T-helper 2 cell treated with Interferon-gamma antibody and Interleukin-4, amounts not matched to agents 100 ng/mL and 5 ng/mL, for 36 hours (primary cell): ENCODE measurements around the gene DDR2. TPM values are rescaled to one million over a fixed set of nuclear protein-coding genes. Genes with fewer than 3 reads are reported as not detected.

Experiments
- intact Hi-C: fragments of 100-400 bp; cut with micrococcal nuclease; formaldehyde crosslinking; loops from one replicate; pipeline ENCODE4 v1.15.1; 2023
- total RNA-seq: library from RNA; stranded (reverse); gene quantifications from 2 replicates; pipeline ENCODE4 v1.2.3, GENCODE V29; 2022

Gene DDR2
- total RNA-seq, 1 donor from 2014 or later = 0.11 TPM

- intact Hi-C loops = no loop called here
These were observed 191.7 kb downstream of the DDR2 start for GRCh38 chr1:162823771-162824525.

DNA sequence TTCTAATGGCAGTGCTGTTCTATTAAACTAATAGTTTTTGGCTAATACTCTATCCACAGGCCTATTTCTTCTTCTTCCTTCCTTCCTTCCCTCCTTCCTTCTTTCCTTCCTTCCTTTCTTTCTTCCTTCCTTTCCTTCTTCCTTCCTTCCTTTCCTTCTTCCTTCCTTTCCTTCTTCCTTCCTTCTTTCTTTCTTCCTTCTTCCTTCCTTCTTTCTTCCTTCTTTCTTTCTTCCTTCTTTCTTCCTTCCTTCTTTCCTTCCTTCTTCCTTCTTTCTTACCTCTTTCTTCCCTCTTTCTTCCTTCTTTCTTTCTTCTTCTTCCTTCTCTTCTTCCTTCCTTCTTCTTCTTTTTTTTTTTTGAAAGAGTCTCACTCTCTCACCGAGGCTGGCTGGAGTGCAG is 197.0 kb downstream of the DDR2 start:
- intact Hi-C loops = no loop called here

DNA sequence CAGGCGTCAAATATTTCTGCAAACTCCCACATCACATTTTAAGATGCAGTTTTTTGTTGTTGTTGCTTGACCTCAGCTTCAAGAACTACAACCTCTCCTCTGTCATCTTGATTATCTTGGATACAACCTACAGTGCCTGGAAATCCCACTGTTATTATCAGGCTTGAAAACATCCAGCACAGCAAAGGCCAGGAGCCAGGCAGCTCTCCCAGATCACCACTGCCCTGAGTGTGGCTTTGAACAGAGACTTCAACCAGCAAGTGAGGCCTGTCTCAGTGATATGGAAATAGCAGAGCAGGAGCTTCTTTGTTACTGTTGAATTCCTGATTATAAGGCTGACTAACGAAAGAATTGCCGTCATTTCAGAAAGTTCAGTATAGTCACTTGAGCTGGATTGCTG is 200.2 kb downstream of the DDR2 start:
- intact Hi-C loops = no loop called here

- intact Hi-C loops = no loop called here
These were observed 203.1 kb downstream of the DDR2 start for GRCh38 chr1:162835157-162835899.

Other genes starting within 250 kb of the DDR2 start
- not detected in 2 replicates for gene SH2D1B, start 220.3 kb upstream of the DDR2 start, total RNA-seq
- gene UHMK1, start 134.6 kb upstream of the DDR2 start, total RNA-seq = 64.7 and 66.3 TPM in 2 replicates
- gene UAP1, start 70.7 kb upstream of the DDR2 start, total RNA-seq = 21.6 and 24.0 TPM in 2 replicates
- gene HSD17B7, start 158.2 kb downstream of the DDR2 start, total RNA-seq = 20.3 and 20.4 TPM in 2 replicates
- not detected in 2 replicates for gene CCDC190, start 228.7 kb downstream of the DDR2 start, total RNA-seq